A673 (cell line): ENCODE data around the gene PLA2G5. TPM values are rescaled to one million over a fixed set of nuclear protein-coding genes. Genes with fewer than 3 reads are reported as not detected.
A peak's percentile ranks its signal among the peaks of the same experiment; 100 is the strongest.

ENCODE experiments used
- BruUV-seq: library from RNA; stranded (reverse); fragments of 400-500 nt; replicated peaks from 2 replicates; lab custom pipeline; 2021; lab: Mats Ljungman, UMichigan
- CTCF ChIA-PET: fragments of 300-600 bp; sonication (Branson Sonifier 250); formaldehyde crosslinking; loops from one replicate; lab custom pipeline; 2022; ENCODE audit warnings: antibody characterized with exemption; lab: Charles Lee
- POLR2A ChIA-PET: fragments of 300-600 bp; sonication (Branson Sonifier 250); formaldehyde crosslinking; loops from one replicate; lab custom pipeline; 2022; ENCODE audit warnings: antibody characterized with exemption; ENCODE audit not compliant: low non-redundant PET; lab: Charles Lee
- DNase-seq: peaks from one replicate; pipeline ENCODE4 v3.0.0-alpha.2; 2015; ENCODE audit warnings: low spot score
- H3K27ac ChIP-seq: fragments of 200-600 bp; sonication (generic); 2 replicates; pipeline ENCODE4 v1.5.1; 2016; ENCODE audit warnings: mixed run types, low read depth, mild to moderate bottlenecking, mixed read lengths, antibody characterized with exemption, low read length; ENCODE audit not compliant: poor library complexity, severe bottlenecking
- H3K27me3 ChIP-seq: fragments of 200-600 bp; sonication (generic); replicated peaks from 2 replicates; pipeline ENCODE4 v1.6.1; 2017; ENCODE audit warnings: mixed run types, low read depth, mild to moderate bottlenecking, mixed read lengths, antibody characterized with exemption, low read length; ENCODE audit not compliant: insufficient read depth, poor library complexity
- H3K36me3 ChIP-seq: fragments of 200-600 bp; sonication (generic); 2 replicates; pipeline ENCODE4 v1.6.1; 2016; ENCODE audit warnings: mixed run types, mild to moderate bottlenecking, mixed read lengths, antibody characterized with exemption, low read length; ENCODE audit not compliant: insufficient read depth, poor library complexity, severe bottlenecking
- H3K4me1 ChIP-seq: fragments of 200-600 bp; sonication (generic); 2 replicates; pipeline ENCODE4 v1.6.1; 2017; ENCODE audit warnings: mixed run types, mild to moderate bottlenecking, mixed read lengths, antibody characterized with exemption, low read length; ENCODE audit not compliant: insufficient read depth, poor library complexity, severe bottlenecking
- H3K4me3 ChIP-seq: fragments of 200-600 bp; sonication (generic); 2 replicates; pipeline ENCODE4 v1.5.1; 2016; ENCODE audit warnings: low read depth, mixed run types, mild to moderate bottlenecking, mixed read lengths, low read length; ENCODE audit not compliant: poor library complexity, severe bottlenecking
- H3K9me3 ChIP-seq: fragments of 200-600 bp; sonication (generic); 2 replicates; pipeline ENCODE4 v1.6.1; 2016; ENCODE audit warnings: mixed run types, low read depth, mild to moderate bottlenecking, mixed read lengths, antibody characterized with exemption, low read length; ENCODE audit not compliant: poor library complexity, severe bottlenecking
- CTCF ChIP-seq: fragments of 300-800, 200-600 bp; sonication (generic); conservative IDR thresholded peaks from 2 replicates; pipeline ENCODE4 v1.5.1; 2017; ENCODE audit warnings: low read depth, mild to moderate bottlenecking, antibody characterized with exemption, low read length, moderate library complexity, mixed read lengths
- EZH2 ChIP-seq: fragments of 200-600 bp; sonication (generic); IDR thresholded peaks from 2 replicates; pipeline ENCODE4 v1.6.1; 2017; ENCODE audit warnings: borderline replicate concordance, low read depth, mild to moderate bottlenecking, mixed read lengths, antibody characterized with exemption, low read length; ENCODE audit not compliant: poor library complexity, severe bottlenecking
- intact Hi-C: fragments of 100-400 bp; cut with micrococcal nuclease; formaldehyde crosslinking; loops from one replicate; pipeline ENCODE4 v1.10.0; 2022; ENCODE audit not compliant: unreplicated experiment
- total RNA-seq: library from RNA; stranded (reverse); gene quantifications from 2 replicates; pipeline ENCODE4 v1.2.3, GENCODE V29; 2021

PLA2G5 gene
- total RNA-seq, 1 experiment from 2014 or later: not detected

DNA sequence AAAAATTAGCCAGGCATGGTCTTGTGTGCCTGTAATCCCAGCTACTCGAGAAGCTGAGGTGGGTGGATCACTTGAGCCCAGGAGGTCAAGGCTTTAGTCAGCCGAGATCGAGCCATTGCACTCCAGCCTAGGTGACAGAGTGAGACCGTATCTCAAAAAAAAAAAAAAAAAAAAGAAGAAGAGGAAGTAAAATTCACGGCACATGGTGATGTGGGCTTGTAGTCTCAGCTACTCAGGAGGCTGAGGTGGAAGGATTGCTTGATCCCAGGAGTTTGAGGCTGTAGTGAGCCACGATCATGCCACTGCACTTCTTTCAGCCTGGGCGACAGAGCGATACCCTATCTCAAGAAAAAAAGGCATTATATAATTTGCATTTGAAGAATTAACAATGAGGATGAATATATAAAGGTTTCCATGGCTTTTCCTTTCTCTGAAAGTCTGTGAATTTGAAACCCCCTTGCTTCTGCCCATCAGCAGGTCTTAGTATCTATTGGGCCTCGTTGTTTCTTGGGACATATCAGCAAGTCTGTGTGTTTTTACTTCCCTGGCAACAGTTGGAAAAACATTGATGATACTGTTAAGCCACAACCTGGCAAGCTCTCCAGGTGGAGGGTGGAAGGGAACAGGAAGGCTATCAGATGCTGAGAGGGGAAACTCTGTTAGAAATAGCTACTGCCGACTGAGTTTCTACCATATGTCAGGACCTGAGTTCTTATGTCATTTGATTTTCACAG, 53.9 kb downstream of the PLA2G5 start:
- POLR2A ChIA-PET: no interaction called here

DNA sequence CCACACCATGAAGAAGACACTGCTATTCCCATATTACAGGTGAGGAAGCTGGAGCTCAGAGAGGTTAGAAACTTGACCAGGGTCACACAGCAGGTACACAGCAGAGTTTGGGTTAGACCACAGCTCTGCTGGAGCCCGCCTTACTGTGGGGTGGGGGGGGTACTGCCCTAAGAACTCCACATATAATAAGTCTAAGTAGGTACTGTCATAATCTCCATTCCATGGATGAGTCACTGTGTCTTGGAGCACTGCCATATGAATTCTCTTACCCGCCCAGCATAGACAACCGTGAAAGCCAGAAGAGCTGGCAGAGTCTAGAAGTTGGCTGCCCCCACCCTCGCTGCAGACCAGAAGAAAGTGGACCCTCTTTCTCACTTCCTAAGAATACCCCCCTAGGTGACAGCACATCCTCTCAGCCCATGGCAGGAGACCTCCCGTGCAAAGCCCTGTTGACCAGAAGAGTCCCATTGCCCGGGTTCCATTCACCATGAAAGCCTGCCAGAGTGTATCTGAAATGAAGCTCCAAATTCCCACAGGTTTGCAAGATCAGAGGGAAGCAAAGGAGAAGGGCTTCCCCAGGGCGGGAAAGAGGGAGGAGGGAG, 54.6 kb downstream of the PLA2G5 start:
- CTCF ChIA-PET: no interaction called here
- H3K4me3 ChIP-seq: no peak overlapping the region
- DNase-seq: peak; percentile 84

More for the DNA sequence above, 53.9 kb downstream of the PLA2G5 start:
- peaks cover 3% of the 10 kb centered on the region for H3K27me3 ChIP-seq
- no peak for DNase-seq
- no peaks in the 10 kb centered on the region for H3K9me3 ChIP-seq
- H3K36me3 ChIP-seq: no peaks in the 10 kb centered on the region
- peaks cover 12% of the 10 kb centered on the region for H3K4me1 ChIP-seq
- BruUV-seq: no TSS peak
- intact Hi-C loops: no loop called here
- no peak overlapping the region for H3K4me3 ChIP-seq
- H3K27ac ChIP-seq: no peak overlapping the region
- CTCF ChIA-PET: no interaction called here
- TF ChIP-seq EZH2 (no peak), CTCF (no peak)

GRCh38 chr1:20125100-20125499, 55.1 kb downstream of the PLA2G5 start:
- no peak for DNase-seq
- CTCF ChIA-PET: no interaction called here
- Histone ChIP-seq H3K27me3 (peaks cover 3% of the 10 kb centered on the region), H3K4me3 (no peak overlapping the region), H3K4me1 (peaks cover 12% of the 10 kb centered on the region), H3K27ac (no peak overlapping the region), H3K9me3 (no peaks in the 10 kb centered on the region), H3K36me3 (no peaks in the 10 kb centered on the region)
- POLR2A ChIA-PET: no interaction called here
- intact Hi-C loops: no loop called here
- TF ChIP-seq EZH2 (no peak), CTCF (no peak)
- BruUV-seq: no TSS peak

More for the DNA sequence above, 54.6 kb downstream of the PLA2G5 start:
- no TSS peak for BruUV-seq
- POLR2A ChIA-PET: no interaction called here
- H3K36me3 ChIP-seq: no peaks in the 10 kb centered on the region
- TF ChIP-seq CTCF (no peak), EZH2 (no peak)
- no peaks in the 10 kb centered on the region for H3K9me3 ChIP-seq
- no peak overlapping the region for H3K27ac ChIP-seq
- peaks cover 3% of the 10 kb centered on the region for H3K27me3 ChIP-seq
- peaks cover 12% of the 10 kb centered on the region for H3K4me1 ChIP-seq
- intact Hi-C loops: no loop called here
